Upper lobe of right lung (tissue), 1 donor: ENCODE measurements around the gene RNF151. TPM values are rescaled to one million over a fixed set of nuclear protein-coding genes. Genes with fewer than 3 reads are reported as not detected.

ENCODE experiments used
- ATAC-seq: fragments of 200-7000 bp; cut with Tn5 transposase; one replicate; pipeline ENCODE4 v1.9.1; 2020; ENCODE audit warnings: mild to moderate bottlenecking, moderate library complexity
- DNase-seq: peaks from one replicate; pipeline ENCODE4 v3.0.0-alpha.2; 2020
- H3K27ac ChIP-seq: fragments of 200-600 bp; one replicate; pipeline ENCODE4 v1.8.0; 2022
- H3K27me3 ChIP-seq: fragments of 200-600 bp; one replicate; pipeline ENCODE4 v1.8.0; 2022; ENCODE audit warnings: mild to moderate bottlenecking
- H3K36me3 ChIP-seq: fragments of 200-600 bp; one replicate; pipeline ENCODE4 v1.8.0; 2022
- H3K4me1 ChIP-seq: fragments of 200-600 bp; one replicate; pipeline ENCODE4 v1.8.0; 2022
- H3K4me3 ChIP-seq: fragments of 200-600 bp; one replicate; pipeline ENCODE4 v1.8.0; 2022; ENCODE audit warnings: mild to moderate bottlenecking
- H3K9me3 ChIP-seq: fragments of 200-600 bp; one replicate; pipeline ENCODE4 v1.8.0; 2022
- CTCF ChIP-seq: fragments of 200-600 bp; IDR thresholded peaks from one replicate; pipeline ENCODE4 v1.8.0; 2022; ENCODE audit warnings: antibody characterized with exemption
- intact Hi-C: fragments of 100-400 bp; cut with DNase I; formaldehyde crosslinking; loops from one replicate; pipeline ENCODE4 v1.11.0; 2022
- total RNA-seq: library from RNA; stranded (reverse); fragmentation: NEBNext Ultra II Directional; extraction: Animal tissue kit (Norgen Biotek cat#: 25700); gene quantifications from one replicate; pipeline ENCODE4 v1.2.1, GENCODE V29; 2021
- donor health status: DM: no; HTN: yes; CAD: no; lungs with severe emphysema.

Gene RNF151
- total RNA-seq, 1 donor from 2014 or later = not detected

GRCh38 chr16:2015117-2015946 is 48.7 kb downstream of the RNF151 start:
- Histone ChIP-seq H3K36me3 (no peaks in the 10 kb centered on the region), H3K4me1 (peaks cover 8% of the 10 kb centered on the region), H3K27me3 (peaks cover 22% of the 10 kb centered on the region), H3K27ac (no peak overlapping the region), H3K4me3 (no peak overlapping the region), H3K9me3 (no peaks in the 10 kb centered on the region)
- TF ChIP-seq CTCF = no peak
- no peak for DNase-seq
- intact Hi-C loops = no loop called here
- peak; percentile 80 for ATAC-seq

GRCh38 chr16:2015947-2016208 is 49.2 kb downstream of the RNF151 start:
- Histone ChIP-seq H3K27me3 (peaks cover 28% of the 10 kb centered on the region), H3K4me1 (peaks cover 9% of the 10 kb centered on the region), H3K9me3 (no peaks in the 10 kb centered on the region), H3K4me3 (no peak overlapping the region), H3K27ac (no peak overlapping the region), H3K36me3 (no peaks in the 10 kb centered on the region)
- intact Hi-C loops = no loop called here
- TF ChIP-seq CTCF = no peak
- no peak for DNase-seq
- ATAC-seq = peak; percentile 30

GRCh38 chr16:2016407-2016922 is 49.8 kb downstream of the RNF151 start:
- no peak for DNase-seq
- TF ChIP-seq CTCF = peak; percentile 35
- intact Hi-C loops = no loop called here
- Histone ChIP-seq H3K27me3 (peaks cover 34% of the 10 kb centered on the region), H3K36me3 (no peaks in the 10 kb centered on the region), H3K4me3 (no peak overlapping the region), H3K9me3 (no peaks in the 10 kb centered on the region), H3K4me1 (peaks cover 9% of the 10 kb centered on the region), H3K27ac (no peak overlapping the region)
- no peak for ATAC-seq

Other genes starting within 250 kb of the RNF151 start
- gene NME3, start 195.3 kb upstream of the RNF151 start, total RNA-seq = 67.2 TPM
- gene EME2, start 194.0 kb upstream of the RNF151 start, total RNA-seq = 19.2 TPM
- 62.7 TPM for gene MRPS34, start 193.7 kb upstream of the RNF151 start, total RNA-seq
- 43.0 TPM for gene SPSB3, start 184.3 kb upstream of the RNF151 start, total RNA-seq
- gene NUBP2, start 183.9 kb upstream of the RNF151 start, total RNA-seq = 38.9 TPM
- gene IGFALS, start 173.2 kb upstream of the RNF151 start, total RNA-seq = 2.5 TPM
- gene HAGH, start 140.0 kb upstream of the RNF151 start, total RNA-seq = 71.8 TPM
- 17.2 TPM for gene FAHD1, start 139.7 kb upstream of the RNF151 start, total RNA-seq
- gene MEIOB, start 94.7 kb upstream of the RNF151 start, total RNA-seq = not detected
- gene HS3ST6, start 48.4 kb upstream of the RNF151 start, total RNA-seq = not detected
- 28.8 TPM for gene MSRB1, start 23.7 kb upstream of the RNF151 start, total RNA-seq
- gene RPL3L, start 12.2 kb upstream of the RNF151 start, total RNA-seq = not detected
- gene NDUFB10, start 7.3 kb upstream of the RNF151 start, total RNA-seq = 86.7 TPM
- 1,490 TPM for gene RPS2, start 2.0 kb upstream of the RNF151 start, total RNA-seq
- 24.7 TPM for gene TBL3, start 5.2 kb downstream of the RNF151 start, total RNA-seq
- 1.8 TPM for gene NOXO1, start 14.6 kb downstream of the RNF151 start, total RNA-seq
- gene GFER, start 17.3 kb downstream of the RNF151 start, total RNA-seq = 23.1 TPM
- gene SYNGR3, start 23.1 kb downstream of the RNF151 start, total RNA-seq = 0.61 TPM
- gene ZNF598, start 43.0 kb downstream of the RNF151 start, total RNA-seq = 38.2 TPM
- gene NPW, start 52.9 kb downstream of the RNF151 start, total RNA-seq = not detected
- 363 TPM for gene NHERF2, start 60.0 kb downstream of the RNF151 start, total RNA-seq
- 26.4 TPM for gene NTHL1, start 81.0 kb downstream of the RNF151 start, total RNA-seq
- gene TSC2, start 81.1 kb downstream of the RNF151 start, total RNA-seq = 119 TPM
- 84.8 TPM for gene PKD1, start 169.0 kb downstream of the RNF151 start, total RNA-seq
- 0.67 TPM for gene RAB26, start 181.8 kb downstream of the RNF151 start, total RNA-seq
- gene TRAF7, start 188.9 kb downstream of the RNF151 start, total RNA-seq = 64.3 TPM
- gene CASKIN1, start 229.7 kb downstream of the RNF151 start, total RNA-seq = 0.06 TPM
- gene MLST8, start 238.6 kb downstream of the RNF151 start, total RNA-seq = 29.9 TPM
- gene BRICD5, start 244.0 kb downstream of the RNF151 start, total RNA-seq = 7.5 TPM
- gene PGP, start 248.0 kb downstream of the RNF151 start, total RNA-seq = 15.0 TPM